ENCODE data around the gene POC1A. TPM values are rescaled to one million over a fixed set of nuclear protein-coding genes. Genes with fewer than 3 reads are reported as not detected.

POC1A gene
- total RNA-seq = 1 to 10 TPM in 1 of 2 experiments, under 1 TPM in 1; 0.99 to 1.1 TPM
- 1 to 10 TPM in 1 of 2 donors, under 1 TPM in 1; 0.36 to 2.4 TPM for polyA plus RNA-seq

DNA sequence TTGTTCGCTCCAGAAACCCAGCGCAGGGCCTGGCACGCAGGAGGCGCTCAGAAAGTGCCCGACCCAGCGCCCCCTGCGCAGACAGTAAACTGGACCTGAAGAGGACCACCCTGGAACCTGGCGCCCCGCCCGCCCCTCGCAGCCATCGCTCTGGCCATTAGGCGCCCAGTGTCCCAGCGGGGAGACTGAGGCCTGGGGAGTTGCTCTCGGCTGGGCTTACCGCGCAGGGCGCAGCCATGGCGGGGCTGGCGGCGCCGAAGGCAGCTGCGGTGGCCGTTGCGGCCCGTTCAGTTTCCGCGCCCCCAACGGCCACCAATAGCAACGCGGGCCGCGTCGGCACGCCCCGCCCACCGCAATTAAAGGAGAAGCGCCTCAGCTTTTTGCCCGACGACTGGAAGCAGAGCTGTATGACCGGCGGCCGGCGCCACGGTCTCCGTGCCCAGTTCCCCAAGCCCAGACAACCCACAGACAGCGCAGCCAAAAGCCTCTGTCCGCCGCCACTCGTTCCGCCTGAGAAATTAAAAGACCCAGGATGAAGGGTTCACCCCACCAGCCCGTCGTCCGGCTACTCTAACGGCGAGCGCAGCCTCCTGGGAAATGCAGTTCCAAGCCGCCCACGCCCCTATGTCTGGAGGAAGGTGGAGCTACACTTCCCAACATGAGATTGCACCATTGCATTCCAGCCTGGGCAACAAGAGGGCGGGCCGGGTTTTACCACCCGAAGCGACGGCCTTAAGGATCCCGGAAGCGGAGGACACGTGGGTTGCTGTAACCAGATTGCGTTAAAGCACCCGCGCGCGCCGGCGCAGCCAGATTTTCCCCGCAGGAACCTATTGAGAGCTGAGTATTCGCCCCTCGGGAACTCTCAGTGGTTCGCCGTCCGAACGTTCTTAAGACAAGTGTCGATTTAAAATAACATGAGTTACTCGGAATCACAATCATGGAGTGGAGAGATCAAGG, at the start of gene POC1A:
Gene POC1A (minus strand): TSS at position 289 of the 960 bp plus-strand sequence. CDS start 51 bp downstream, at position 238.
- H3K4me1 ChIP-seq (ENCODE audit: insufficient read depth, low read length) = peaks cover 13% of the 10 kb centered on the region
- Mint-ChIP-seq H3K4me1 (peaks cover 3 to 15% (median 8%) of the 10 kb centered on the region in 4 donors), H3K4me3 (peak within 1 kb of the TSS; percentile 93 to 98 (median 97)), H3K36me3 (peaks cover 0 to 2% of the 10 kb centered on the region in 2 donors), H3K27me3 (no peaks in the 10 kb centered on the region), H3K9me3 (no peaks in the 10 kb centered on the region), H3K27ac (peak within 1 kb of the TSS; percentile 95 to 98 (median 98))
- peak within 1 kb of the TSS; percentile 74 for H3K27ac ChIP-seq (ENCODE audit: low read depth, low read length)
- peak; percentile 83 to 90 (median 85) for DNase-seq
- H3K4me3 ChIP-seq (ENCODE audit: low read length in 2 of 2) = peak within 1 kb of the TSS; percentile 93 to 95
- no peaks in the 10 kb centered on the region for H3K27me3 ChIP-seq (ENCODE audit: insufficient read depth, low read length)
- ChIA-PET CTCF (ENCODE audit: partially characterized antibody) (interaction anchor here (0.6 to 1.8 kb wide), 8 partner anchors 10 to 293 kb away, joined by 3 to 12 read pairs (median 3); no protein-coding TSS in a partner anchor), POLR2A (ENCODE audit: partially characterized antibody) (interaction anchor here (0.8 to 2.6 kb wide), 18 partner anchors 28 to 655 kb away, joined by 3 to 46 read pairs (median 4); partner anchors contain the start of genes ACY1, ALAS1, DUSP7 and RPL29)
- intact Hi-C loops (cut with micrococcal nuclease) = loop anchor here (1.0 to 10.0 kb wide), 5 partner anchors 44 to 650 kb away; partner anchors contain the start of genes ALAS1, DCAF1, PARP3 and RPL29
- H3K36me3 ChIP-seq (ENCODE audit: insufficient read depth, low read length) = no peaks in the 10 kb centered on the region
- no peaks in the 10 kb centered on the region for H3K9me3 ChIP-seq (ENCODE audit: control insufficient read depth in 1 of 2, low read length in 2 of 2)

GRCh38 chr3:52203701-52204100, 49.5 kb upstream of the POC1A start:
- H3K4me3 ChIP-seq (ENCODE audit: low read length in 2 of 2) = no peak overlapping the region
- intact Hi-C loops (cut with micrococcal nuclease) = no loop called here
- no peaks in the 10 kb centered on the region for H3K9me3 Mint-ChIP-seq
- H3K36me3 Mint-ChIP-seq = peaks cover 67 to 83% of the 10 kb centered on the region in 2 donors
- no peaks in the 10 kb centered on the region for H3K9me3 ChIP-seq (ENCODE audit: control insufficient read depth in 1 of 2, low read length in 2 of 2)
- peaks cover 64% of the 10 kb centered on the region for H3K36me3 ChIP-seq (ENCODE audit: insufficient read depth, low read length)
- no peaks in the 10 kb centered on the region for H3K27me3 Mint-ChIP-seq
- peaks cover 36% of the 10 kb centered on the region for H3K4me1 ChIP-seq (ENCODE audit: insufficient read depth, low read length)
- H3K4me1 Mint-ChIP-seq = peaks cover 25 to 58% (median 37%) of the 10 kb centered on the region in 4 donors
- H3K27me3 ChIP-seq (ENCODE audit: insufficient read depth, low read length) = no peaks in the 10 kb centered on the region
- no peak overlapping the region for H3K4me3 Mint-ChIP-seq
- no peak for DNase-seq
- ChIA-PET POLR2A (ENCODE audit: partially characterized antibody) (interaction anchor here (1.2 to 1.7 kb wide), 2 partner anchors 13 to 17 kb away, joined by 4 read pairs; no protein-coding TSS in a partner anchor), CTCF (ENCODE audit: partially characterized antibody) (interaction anchor here (3.0 kb wide), 1 partner anchor 17 kb away, joined by 21 read pairs; no protein-coding TSS in a partner anchor)
- H3K27ac Mint-ChIP-seq = peak overlapping the region in 4 of 7 donors; percentile 31 to 52 (median 46)
- no peak overlapping the region for H3K27ac ChIP-seq (ENCODE audit: low read depth, low read length)

- POLR2A ChIA-PET (ENCODE audit: partially characterized antibody) = no interaction called here
- no peaks in the 10 kb centered on the region for H3K9me3 ChIP-seq (ENCODE audit: control insufficient read depth in 1 of 2, low read length in 2 of 2)
- intact Hi-C loops (cut with micrococcal nuclease) = no loop called here
- no peaks in the 10 kb centered on the region for H3K27me3 ChIP-seq (ENCODE audit: insufficient read depth, low read length)
- peak overlapping the region in 1 of 8 donors; percentile 38 for H3K4me3 Mint-ChIP-seq
- H3K36me3 ChIP-seq (ENCODE audit: insufficient read depth, low read length) = peaks cover 52% of the 10 kb centered on the region
- DNase-seq = no peak
- no peak overlapping the region for H3K4me3 ChIP-seq (ENCODE audit: low read length in 2 of 2)
- H3K36me3 Mint-ChIP-seq = peaks cover 56 to 76% of the 10 kb centered on the region in 2 donors
- no peak overlapping the region for H3K27ac ChIP-seq (ENCODE audit: low read depth, low read length)
- peaks cover 44% of the 10 kb centered on the region for H3K4me1 ChIP-seq (ENCODE audit: insufficient read depth, low read length)
- H3K27me3 Mint-ChIP-seq = no peaks in the 10 kb centered on the region
- CTCF ChIA-PET (ENCODE audit: partially characterized antibody) = interaction anchor here (0.9 to 1.2 kb wide), 2 partner anchors 18 to 166 kb away, joined by 3 to 5 read pairs; no protein-coding TSS in a partner anchor
- H3K27ac Mint-ChIP-seq = peak overlapping the region in 6 of 7 donors; percentile 53 to 68 (median 63)
- H3K9me3 Mint-ChIP-seq = no peaks in the 10 kb centered on the region
- H3K4me1 Mint-ChIP-seq = peaks cover 29 to 58% (median 44%) of the 10 kb centered on the region in 4 donors
These were observed 48.3 kb upstream of the POC1A start for GRCh38 chr3:52202384-52203077.

DNA sequence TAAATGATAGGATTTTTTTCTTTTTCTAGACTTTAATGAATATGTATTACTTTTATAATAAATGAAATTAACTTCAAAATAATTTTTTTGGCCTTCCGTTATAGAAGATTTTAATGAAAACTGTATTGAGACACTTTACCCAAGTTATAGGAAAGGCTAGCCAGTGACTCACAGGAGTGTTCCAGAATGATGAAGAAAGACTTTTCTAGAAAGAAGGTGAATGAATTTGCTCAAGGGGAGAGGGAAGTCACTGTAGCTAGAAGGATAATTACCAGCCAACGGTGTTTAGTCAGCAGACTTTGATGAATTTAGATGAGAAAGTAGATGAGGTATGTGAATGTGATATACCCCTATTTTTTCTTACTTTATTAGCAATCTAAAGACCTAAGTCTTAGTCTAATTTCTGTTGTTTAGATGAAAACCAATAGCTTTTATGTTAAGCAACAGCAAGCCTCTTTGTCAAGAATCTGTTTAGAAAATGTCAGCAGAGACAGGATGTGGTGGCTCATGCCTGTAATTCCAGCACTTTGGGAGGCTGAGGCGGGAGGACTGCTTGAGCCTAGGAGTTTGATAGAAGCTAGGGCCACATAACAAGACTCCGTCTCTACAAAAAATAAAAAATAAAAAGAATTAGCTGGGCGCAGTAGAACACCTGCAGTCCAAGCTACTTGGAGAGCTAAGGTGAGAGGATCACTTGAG, 46.9 kb upstream of the POC1A start:
- H3K4me3 ChIP-seq (ENCODE audit: low read length in 2 of 2) = no peak overlapping the region
- Mint-ChIP-seq H3K27me3 (no peaks in the 10 kb centered on the region), H3K27ac (peak overlapping the region in 5 of 7 donors; percentile 29 to 69 (median 47)), H3K9me3 (no peaks in the 10 kb centered on the region), H3K4me1 (peaks cover 31 to 68% (median 53%) of the 10 kb centered on the region in 4 donors), H3K4me3 (peak overlapping the region in 3 of 8 donors; percentile 5 to 39 (median 5)), H3K36me3 (peaks cover 46 to 65% of the 10 kb centered on the region in 2 donors)
- POLR2A ChIA-PET (ENCODE audit: partially characterized antibody) = interaction anchor here (0.8 to 1.0 kb wide), 3 partner anchors 18 to 205 kb away, joined by 3 read pairs; partner anchors contain the start of genes RPL29 and TWF2
- DNase-seq = no peak
- no peaks in the 10 kb centered on the region for H3K9me3 ChIP-seq (ENCODE audit: control insufficient read depth in 1 of 2, low read length in 2 of 2)
- no peak overlapping the region for H3K27ac ChIP-seq (ENCODE audit: low read depth, low read length)
- peaks cover 52% of the 10 kb centered on the region for H3K4me1 ChIP-seq (ENCODE audit: insufficient read depth, low read length)
- CTCF ChIA-PET (ENCODE audit: partially characterized antibody) = interaction anchor here (1.0 to 2.2 kb wide), 4 partner anchors 9 to 30 kb away, joined by 3 to 12 read pairs (median 3); no protein-coding TSS in a partner anchor
- intact Hi-C loops (cut with micrococcal nuclease) = no loop called here
- no peaks in the 10 kb centered on the region for H3K27me3 ChIP-seq (ENCODE audit: insufficient read depth, low read length)
- peaks cover 43% of the 10 kb centered on the region for H3K36me3 ChIP-seq (ENCODE audit: insufficient read depth, low read length)

GRCh38 chr3:52198643-52199608, 44.7 kb upstream of the POC1A start:
- H3K9me3 ChIP-seq (ENCODE audit: control insufficient read depth in 1 of 2, low read length in 2 of 2) = no peaks in the 10 kb centered on the region
- peaks cover 21% of the 10 kb centered on the region for H3K36me3 ChIP-seq (ENCODE audit: insufficient read depth, low read length)
- peak overlapping the region; percentile 92 for H3K27ac ChIP-seq (ENCODE audit: low read depth, low read length)
- no peak for DNase-seq
- intact Hi-C loops (cut with micrococcal nuclease) = loop anchor here (1.0 to 2.0 kb wide), 2 partner anchors 18 to 45 kb away; partner anchors contain the start of gene POC1A
- ChIA-PET CTCF (ENCODE audit: partially characterized antibody) (interaction anchor here (0.7 kb wide), 1 partner anchor 22 kb away, joined by 3 read pairs; no protein-coding TSS in a partner anchor), POLR2A (ENCODE audit: partially characterized antibody) (interaction anchor here (1.4 to 1.9 kb wide), 3 partner anchors 10 to 22 kb away, joined by 3 to 14 read pairs (median 4); no protein-coding TSS in a partner anchor)
- peak overlapping the region; percentile 93 to 99 (median 96) for H3K4me3 Mint-ChIP-seq
- peak overlapping the region; percentile 91 to 99 (median 96) for H3K27ac Mint-ChIP-seq
- peaks cover 27 to 60% (median 49%) of the 10 kb centered on the region in 4 donors for H3K4me1 Mint-ChIP-seq
- H3K27me3 ChIP-seq (ENCODE audit: insufficient read depth, low read length) = no peaks in the 10 kb centered on the region
- no peaks in the 10 kb centered on the region for H3K9me3 Mint-ChIP-seq
- H3K36me3 Mint-ChIP-seq = peaks cover 26 to 43% of the 10 kb centered on the region in 2 donors
- H3K4me3 ChIP-seq (ENCODE audit: low read length in 2 of 2) = peak overlapping the region; percentile 82 to 90
- H3K4me1 ChIP-seq (ENCODE audit: insufficient read depth, low read length) = peaks cover 52% of the 10 kb centered on the region
- H3K27me3 Mint-ChIP-seq = no peaks in the 10 kb centered on the region

Data from CD4-positive, alpha-beta memory T cell (primary cell).